ENCODE measurements around the gene TAGAP.

DNA sequence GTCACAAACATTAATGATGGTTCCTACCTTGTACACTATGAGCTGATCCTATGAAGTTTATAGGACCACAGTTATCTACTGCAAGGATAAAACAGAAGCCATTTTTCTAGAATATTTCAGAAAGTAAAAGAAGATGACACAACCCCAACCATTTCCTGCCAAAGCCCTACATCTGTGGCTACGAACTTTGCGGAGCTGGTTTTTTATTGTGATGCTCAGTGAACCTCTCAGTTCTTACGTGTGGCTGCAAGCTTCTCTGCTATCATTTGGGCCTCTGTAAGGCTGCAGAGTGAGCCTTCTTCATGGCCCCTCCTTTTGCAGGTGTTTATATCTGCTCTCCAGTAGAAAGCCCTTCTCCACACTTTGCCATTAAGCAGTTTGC is 17.8 kb upstream of the TAGAP start:
- no peak for TF ChIP-seq CTCF (IDR thresholded peaks at IDR 0.05)
- TF ChIP-seq POLR2A (IDR thresholded peaks at IDR 0.05): no peak

All from adrenal gland (tissue), 5 donors.